GM18526 (cell line): ENCODE measurements around the gene ZCCHC2.

Source experiments
- POLR2A ChIP-seq: IDR thresholded peaks from 3 replicates; pipeline ENCODE4 v1.6.1; 2011; ENCODE audit not compliant: insufficient read length; ENCODE audit errors: extremely low read depth

Gene ZCCHC2

DNA sequence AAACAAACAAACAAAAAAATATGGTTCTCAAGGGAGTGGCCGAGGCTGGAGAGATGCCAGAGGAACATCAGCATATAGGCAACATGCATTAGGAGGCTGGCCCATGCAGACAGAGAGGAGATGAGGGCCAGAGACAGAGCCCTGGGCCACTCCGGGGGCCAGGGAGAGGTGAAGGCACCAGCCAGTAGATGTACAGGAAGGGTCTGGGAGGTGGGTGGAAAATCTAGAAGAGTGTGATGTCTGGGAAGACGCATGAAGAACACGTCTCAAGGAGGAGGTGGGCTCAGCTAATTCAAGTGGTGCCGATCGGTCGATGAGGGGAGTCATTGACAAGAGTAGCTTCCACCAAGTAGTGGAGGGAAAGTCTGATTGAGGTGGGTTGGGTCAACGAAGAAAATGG, 79.9 kb downstream of the ZCCHC2 start:
- no peak for TF ChIP-seq POLR2A

DNA sequence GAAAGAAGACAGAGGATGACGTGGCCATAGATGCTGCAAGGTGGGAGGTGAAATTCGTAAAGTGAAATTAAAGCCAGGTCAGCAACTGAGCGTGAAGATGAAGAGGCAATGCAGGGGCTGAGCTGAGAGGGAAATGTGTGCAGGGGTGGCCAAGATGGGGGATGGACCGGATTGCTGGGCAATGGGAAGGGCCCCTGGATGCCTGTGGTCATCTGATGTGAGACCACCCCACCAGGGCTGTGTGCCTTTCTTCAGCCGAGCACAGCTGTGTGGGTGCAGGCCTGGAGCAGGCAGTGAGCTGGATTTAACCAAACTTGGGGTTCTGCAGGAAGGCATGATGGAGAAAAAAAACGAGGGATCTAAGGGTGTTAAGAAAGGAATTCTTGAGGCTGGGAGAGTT, 80.4 kb downstream of the ZCCHC2 start:
- no peak for TF ChIP-seq POLR2A

GRCh38 chr18:62603979-62604378, 81.2 kb downstream of the ZCCHC2 start:
- TF ChIP-seq POLR2A, result no peak

DNA sequence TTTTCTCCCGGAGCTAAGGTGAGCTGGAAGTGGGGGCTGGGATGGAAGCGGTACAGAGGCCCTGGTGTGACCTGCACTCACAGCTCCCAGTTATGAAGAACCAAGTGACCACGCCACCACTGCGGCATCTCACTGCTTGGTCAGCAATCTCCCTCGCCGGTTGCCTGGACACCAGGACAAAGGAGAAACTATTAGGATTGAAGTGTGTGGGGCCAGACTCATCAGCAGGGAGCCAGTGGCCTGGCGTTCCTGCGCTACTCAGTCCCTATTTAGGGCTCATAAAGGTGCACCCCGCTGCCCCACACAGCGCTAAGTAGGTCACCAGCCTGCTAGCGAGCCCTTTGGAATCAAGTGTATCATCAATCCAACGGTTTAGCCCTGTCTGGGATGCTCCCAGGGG, 82.9 kb downstream of the ZCCHC2 start:
- TF ChIP-seq POLR2A, result no peak

DNA sequence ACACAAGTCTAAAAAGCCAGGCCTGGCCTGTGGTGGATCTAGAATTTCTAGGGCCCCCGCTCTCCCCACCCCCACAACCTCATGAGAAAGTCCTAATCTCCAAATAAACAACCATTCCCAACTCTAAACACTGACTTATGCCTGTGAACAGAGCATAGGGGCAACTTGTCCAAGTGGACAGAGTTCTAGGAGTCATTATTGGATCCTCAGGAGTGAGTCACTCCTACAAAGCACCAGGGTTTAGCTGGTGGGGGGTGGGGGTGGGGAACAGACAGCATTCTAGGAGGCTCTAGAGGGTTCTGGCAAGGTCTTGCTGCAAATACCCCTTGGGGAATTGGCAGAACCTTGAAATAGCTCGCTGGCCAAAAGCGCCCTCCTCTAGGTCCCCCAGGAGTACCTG, 83.3 kb downstream of the ZCCHC2 start:
- TF ChIP-seq POLR2A, result no peak

DNA sequence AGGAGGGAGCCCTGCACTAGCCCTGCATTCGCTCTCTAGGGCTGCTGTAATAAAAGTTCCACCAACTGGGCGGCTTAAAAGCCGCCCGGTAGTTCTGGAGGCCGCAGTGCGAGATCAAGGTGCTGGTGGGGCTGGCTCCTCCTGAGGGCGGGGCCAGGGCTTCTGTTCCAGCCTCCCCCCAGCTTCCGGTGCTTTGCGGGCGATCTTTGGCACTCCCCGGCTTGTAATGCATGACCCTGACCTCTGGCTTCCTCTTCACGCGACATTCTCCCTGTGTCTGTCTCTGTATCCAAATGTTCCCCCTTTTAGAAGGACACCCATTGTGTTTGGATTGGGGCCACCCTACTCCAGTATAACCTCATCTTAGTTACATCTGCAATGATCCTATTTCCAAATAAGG, 84.5 kb downstream of the ZCCHC2 start:
- TF ChIP-seq POLR2A, result no peak

DNA sequence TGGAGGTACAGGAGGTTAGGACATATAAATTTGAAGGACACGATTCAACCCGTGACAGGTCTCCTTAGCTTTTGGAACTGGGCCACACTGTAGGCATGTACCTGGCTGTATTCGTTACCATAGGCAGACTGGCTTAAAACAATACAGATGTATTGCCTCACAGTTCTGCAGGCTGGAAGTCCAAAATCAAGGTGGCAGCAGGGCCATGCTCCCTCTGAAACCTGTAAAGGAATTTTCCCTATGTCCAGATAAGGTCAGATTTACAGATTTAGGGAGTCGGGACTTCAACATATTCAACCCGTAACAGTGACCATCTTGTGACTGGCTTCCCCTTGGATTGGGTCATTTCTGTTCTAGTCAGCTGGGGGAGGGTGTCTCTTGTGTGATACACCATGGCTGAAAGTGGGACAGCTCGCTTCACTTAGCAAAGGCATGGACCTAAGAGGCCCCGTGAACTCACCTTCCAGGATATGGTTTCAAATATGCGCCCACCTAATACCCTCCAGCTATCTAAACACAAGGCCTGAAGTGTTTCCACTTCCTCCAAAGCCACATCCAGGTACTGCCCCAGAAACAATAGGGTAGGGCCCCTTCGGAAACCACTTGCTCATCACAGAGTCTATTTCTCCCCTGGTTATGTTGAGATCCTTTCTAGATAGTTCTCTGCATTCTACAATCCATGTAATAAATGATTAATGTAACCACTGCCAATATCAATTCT, 85.0 kb downstream of the ZCCHC2 start:
- no peak for TF ChIP-seq POLR2A

DNA sequence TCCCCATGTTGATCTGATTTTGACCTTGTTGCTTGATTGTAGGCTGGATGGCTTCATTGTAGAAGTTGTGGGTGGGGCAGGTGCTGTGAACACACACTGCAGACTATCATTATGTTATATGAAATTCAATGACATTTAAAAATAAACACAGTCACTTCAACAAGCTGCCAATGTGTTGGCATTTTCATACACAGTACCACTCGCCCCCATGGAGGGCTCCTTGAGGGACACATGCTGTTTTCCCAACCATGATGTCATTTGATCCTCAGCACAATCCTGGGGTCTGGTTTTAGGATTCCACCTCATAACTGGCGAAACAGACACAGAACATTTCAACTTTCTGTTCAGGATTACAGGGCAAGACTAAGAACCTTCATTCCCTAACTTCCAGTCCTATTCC, 86.9 kb downstream of the ZCCHC2 start:
- TF ChIP-seq POLR2A, result no peak

- TF ChIP-seq POLR2A, result no peak
Observed at GRCh38 chr18:62610351-62610700, 87.5 kb downstream of the ZCCHC2 start.

- no peak for TF ChIP-seq POLR2A
Observed at GRCh38 chr18:62610701-62611411, 88.0 kb downstream of the ZCCHC2 start.

GRCh38 chr18:62611453-62612288, 88.8 kb downstream of the ZCCHC2 start:
- TF ChIP-seq POLR2A, result no peak

- TF ChIP-seq POLR2A, result no peak
Observed at GRCh38 chr18:62612289-62612645, 89.4 kb downstream of the ZCCHC2 start.

DNA sequence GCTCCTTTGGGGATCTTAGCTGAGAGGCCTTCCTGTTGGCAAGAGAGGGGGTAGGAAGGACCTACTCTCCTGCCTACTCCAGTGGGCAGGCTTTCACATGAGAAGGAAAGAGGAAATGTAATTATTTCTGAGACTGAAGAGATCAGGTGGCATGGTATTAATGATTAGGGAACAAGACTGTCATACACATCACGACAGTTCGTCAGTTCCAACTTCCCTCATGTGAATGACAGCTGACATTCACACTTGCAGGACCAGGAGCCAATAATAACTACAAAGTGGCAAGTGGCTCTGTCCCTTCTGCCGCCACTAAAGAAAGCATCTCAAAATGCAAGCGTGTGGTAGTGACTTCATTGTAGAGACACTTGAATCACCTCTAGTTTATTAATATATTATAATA, 90.0 kb downstream of the ZCCHC2 start:
- no peak for TF ChIP-seq POLR2A

DNA sequence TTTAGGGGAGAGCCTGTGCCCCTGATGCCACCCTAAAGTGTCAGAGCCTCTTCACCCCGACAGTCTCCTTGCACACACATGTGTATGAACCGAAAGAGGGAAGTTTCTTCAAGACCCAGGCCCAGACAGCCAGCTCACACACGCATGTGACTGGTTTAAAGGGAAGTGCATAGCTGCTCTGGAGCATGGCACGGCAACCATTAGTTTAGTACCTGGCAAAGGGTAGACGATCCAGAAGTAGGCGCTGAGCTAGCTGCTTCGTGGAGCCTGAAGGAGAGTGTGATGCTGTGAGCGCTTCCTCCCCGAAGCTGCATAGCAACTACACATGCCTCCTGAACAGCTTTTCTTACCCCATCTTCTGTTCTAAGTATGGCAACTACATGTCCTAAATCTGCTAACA, 91.7 kb downstream of the ZCCHC2 start:
- TF ChIP-seq POLR2A, result no peak

DNA sequence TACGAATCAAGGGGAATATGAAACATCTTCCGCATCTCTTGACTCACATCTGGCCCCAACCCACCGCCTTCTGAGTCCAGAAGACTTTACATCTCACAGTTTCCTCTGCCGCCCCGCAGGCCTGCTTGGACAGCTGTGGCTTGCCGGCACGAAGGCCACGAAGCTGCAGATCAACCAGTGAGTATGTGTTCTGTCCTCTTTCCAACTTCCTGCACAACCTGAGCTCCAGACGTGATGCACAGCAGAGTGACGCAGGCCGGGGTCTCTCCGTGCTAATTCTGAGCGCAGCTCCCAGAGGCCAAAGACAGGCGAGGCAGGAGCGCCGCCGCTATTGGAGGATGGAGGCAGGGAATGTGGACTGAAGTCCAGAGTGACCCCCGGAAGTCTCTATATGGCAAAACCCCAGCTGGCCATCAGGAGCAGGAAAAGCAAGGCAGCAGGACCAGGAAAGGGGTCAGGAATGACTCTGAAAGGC, 93.5 kb downstream of the ZCCHC2 start:
- no peak for TF ChIP-seq POLR2A

- no peak for TF ChIP-seq POLR2A
Observed at GRCh38 chr18:62617793-62618591, 95.2 kb downstream of the ZCCHC2 start.

GRCh38 chr18:62618735-62619134, 95.9 kb downstream of the ZCCHC2 start:
- TF ChIP-seq POLR2A, result no peak
